H1 (cell line): ENCODE measurements around the gene GBP2. TPM values are rescaled to one million over a fixed set of nuclear protein-coding genes. Genes with fewer than 3 reads are reported as not detected.

Experiments used
- CTCF ChIA-PET: fragments of 300-600 bp; sonication (Branson Sonifier 250); formaldehyde crosslinking; loops from one replicate; lab custom pipeline; 2021; ENCODE audit not compliant: partially characterized antibody; lab: Charles Lee
- POLR2A ChIA-PET: fragments of 300-600 bp; sonication (Branson Sonifier 250); formaldehyde crosslinking; loops from one replicate; lab custom pipeline; 2021; ENCODE audit warnings: inconsistent platforms; ENCODE audit not compliant: partially characterized antibody; lab: Charles Lee
- DNase-seq, 2 experiments: peaks; one replicate each; pipeline versions ENCODE4 v3.0.0 to v3.0.0-alpha.2; 2010 to 2022; ENCODE audit warnings: low spot score in 2 of 2, low read depth in 1 of 2, mixed read lengths in 1 of 2
- FAIRE-seq: peaks from 2 replicates; lab custom pipeline; 2011; peaks lifted over from hg19 to GRCh38; lab: Jason Lieb, UNC
- H2AFZ ChIP-seq: 2 replicates; pipeline ENCODE4 v1.8.1; 2012; ENCODE audit warnings: low read length, inconsistent platforms
- H2AK5ac ChIP-seq: 2 replicates; pipeline ENCODE4 v1.6.1; 2013; ENCODE audit warnings: low read depth, low read length
- H2BK120ac ChIP-seq: replicated peaks from 2 replicates; pipeline ENCODE3; 2013; ENCODE audit warnings: low read depth, low read length, inconsistent platforms
- H2BK12ac ChIP-seq: 2 replicates; pipeline ENCODE4 v1.6.1; 2013; ENCODE audit warnings: low read depth, low read length
- H2BK15ac ChIP-seq: 2 replicates; pipeline ENCODE4 v1.6.1; 2013; ENCODE audit warnings: low read length
- H2BK20ac ChIP-seq: 2 replicates; pipeline ENCODE4 v1.6.1; 2013; ENCODE audit warnings: low read length
- H2BK5ac ChIP-seq: 2 replicates; pipeline ENCODE4 v1.6.1; 2013; ENCODE audit warnings: low read depth, low read length
- H3K14ac ChIP-seq: 2 replicates; pipeline ENCODE4 v1.6.1; 2013; ENCODE audit warnings: inconsistent platforms; ENCODE audit not compliant: insufficient read length
- H3K18ac ChIP-seq: 2 replicates; pipeline ENCODE4 v1.6.1; 2013; ENCODE audit warnings: low read length; ENCODE audit errors: extremely low read depth
- H3K23ac ChIP-seq: 2 replicates; pipeline ENCODE4 v1.6.1; 2013; ENCODE audit warnings: inconsistent platforms; ENCODE audit not compliant: insufficient read length
- H3K23me2 ChIP-seq: 2 replicates; pipeline ENCODE4 v1.6.1; 2013; ENCODE audit warnings: low read depth, low read length
- H3K27ac ChIP-seq: 2 replicates; pipeline ENCODE4 v1.6.1; 2011; ENCODE audit warnings: low read depth, low read length, inconsistent platforms
- H3K27me3 ChIP-seq, 4 experiments: replicated peaks in 1 of 4; 1 replicate in 1 of 4; 2 replicates in 3 of 4; pipeline versions ENCODE4 v1.6.1 to v1.8.1; 2011 to 2013; ENCODE audit warnings: low read length in 3 of 4, mild to moderate bottlenecking in 3 of 4, inconsistent platforms in 2 of 4, mixed read lengths in 2 of 4, moderate library complexity in 1 of 4; ENCODE audit not compliant: control insufficient read depth in 3 of 4, insufficient read depth in 3 of 4; ENCODE audit errors: extremely low read depth in 1 of 4
- H3K36me3 ChIP-seq, 4 experiments: 2 replicates each; pipeline versions ENCODE4 v1.6.1 to v1.8.1; 2011 to 2013; ENCODE audit warnings: mild to moderate bottlenecking in 4 of 4, low read length in 3 of 4, moderate library complexity in 2 of 4, control low read depth in 1 of 4, inconsistent platforms in 1 of 4; ENCODE audit not compliant: insufficient read depth in 4 of 4, control insufficient read depth in 2 of 4
- H3K4ac ChIP-seq: replicated peaks from 2 replicates; pipeline ENCODE3; 2013; ENCODE audit warnings: low read length, low read depth, mixed read lengths, inconsistent platforms; ENCODE audit not compliant: insufficient read length
- H3K4me1 ChIP-seq, 4 experiments: replicated peaks in 1 of 4; 1 replicate in 1 of 4; 2 replicates in 3 of 4; pipeline versions ENCODE4 v1.6.1 to v1.8.1; 2011 to 2013; ENCODE audit warnings: low read length in 3 of 4, inconsistent platforms in 2 of 4, mixed read lengths in 1 of 4; ENCODE audit not compliant: insufficient read depth in 4 of 4, control insufficient read depth in 3 of 4
- H3K4me2 ChIP-seq, 2 experiments: 2 replicates each; pipeline versions ENCODE4 v1.6.1 to v1.8.1; 2011 to 2013; ENCODE audit warnings: low read depth in 2 of 2, low read length in 2 of 2, control low read depth in 1 of 2, inconsistent platforms in 1 of 2, mild to moderate bottlenecking in 1 of 2; ENCODE audit not compliant: insufficient read depth in 1 of 2
- H3K4me3 ChIP-seq, 4 experiments: fragments of 200-600, 300-600 bp in 1 of 4; sonication (generic), shearing (Covaris generic), sonication (Bioruptor Twin) in 1 of 4; 2 replicates each; pipeline versions ENCODE4 v1.5.1 to v1.8.1; 2011 to 2016; ENCODE audit warnings: low read length in 4 of 4, low read depth in 3 of 4, control low read depth in 2 of 4, inconsistent platforms in 2 of 4, mild to moderate bottlenecking in 2 of 4, mixed read lengths in 1 of 4, moderate library complexity in 1 of 4; ENCODE audit not compliant: insufficient read depth in 2 of 4; ENCODE audit errors: extremely low read depth in 1 of 4
- H3K56ac ChIP-seq: replicated peaks from 2 replicates; pipeline ENCODE3; 2013; ENCODE audit warnings: low read depth, mild to moderate bottlenecking, mixed read lengths, low read length, inconsistent platforms; ENCODE audit not compliant: insufficient read length
- H3K79me1 ChIP-seq: 2 replicates; pipeline ENCODE4 v1.6.1; 2013; ENCODE audit warnings: low read depth, low read length, control low read depth
- H3K79me2 ChIP-seq, 2 experiments: 2 replicates each; pipeline versions ENCODE4 v1.6.1 to v1.8.1; 2012 to 2013; ENCODE audit warnings: low read length in 2 of 2, mild to moderate bottlenecking in 2 of 2, inconsistent platforms in 1 of 2; ENCODE audit not compliant: insufficient read depth in 2 of 2, control insufficient read depth in 1 of 2
- H3K9ac ChIP-seq, 4 experiments: replicated peaks in 1 of 4; 1 replicate in 1 of 4; 2 replicates in 3 of 4; pipeline versions ENCODE4 v1.6.1 to v1.8.1; 2011 to 2013; ENCODE audit warnings: low read depth in 3 of 4, low read length in 3 of 4, control low read depth in 2 of 4, mild to moderate bottlenecking in 2 of 4, moderate library complexity in 2 of 4, inconsistent platforms in 1 of 4; ENCODE audit errors: extremely low read depth in 1 of 4
- H3K9me3 ChIP-seq, 2 experiments: 2 replicates each; pipeline versions ENCODE4 v1.6.1 to v1.8.1; 2012 to 2013; ENCODE audit warnings: mild to moderate bottlenecking in 2 of 2, moderate library complexity in 2 of 2, control low read depth in 1 of 2, inconsistent platforms in 1 of 2, low read depth in 1 of 2, low read length in 1 of 2, mixed read lengths in 1 of 2; ENCODE audit not compliant: insufficient read depth in 2 of 2
- H4K20me1 ChIP-seq, 2 experiments: replicated peaks in 1 of 2; 2 replicates each; pipeline versions ENCODE3 to v1.8.1; 2011 to 2013; ENCODE audit warnings: inconsistent platforms in 2 of 2, low read length in 2 of 2, mild to moderate bottlenecking in 1 of 2; ENCODE audit not compliant: insufficient read depth in 2 of 2, control insufficient read depth in 1 of 2
- H4K5ac ChIP-seq: 2 replicates; pipeline ENCODE4 v1.6.1; 2013; ENCODE audit warnings: low read length, low read depth, mixed read lengths, inconsistent platforms; ENCODE audit not compliant: insufficient read length
- H4K8ac ChIP-seq: 2 replicates; pipeline ENCODE4 v1.8.0; 2013; ENCODE audit warnings: mild to moderate bottlenecking, moderate library complexity, low read length, inconsistent platforms; ENCODE audit not compliant: insufficient read depth; ENCODE audit errors: extremely low read depth
- H4K91ac ChIP-seq: replicated peaks from 2 replicates; pipeline ENCODE3; 2013; ENCODE audit warnings: low read length, mixed read lengths, inconsistent platforms; ENCODE audit not compliant: insufficient read length
- KDM4A ChIP-seq: IDR thresholded peaks from one replicate; pipeline ENCODE4 v1.7.1; 2012; ENCODE audit warnings: low read depth, mild to moderate bottlenecking, moderate library complexity, low read length, inconsistent platforms; ENCODE audit not compliant: severe bottlenecking
- KDM5A ChIP-seq: fragments of 200-600 bp; IDR thresholded peaks from 2 replicates; pipeline ENCODE4 v1.7.1; 2012; ENCODE audit warnings: mild to moderate bottlenecking, low read length, inconsistent platforms, mixed read lengths
- MAX ChIP-seq: IDR thresholded peaks from 2 replicates; pipeline ENCODE4 v1.6.1; 2012; ENCODE audit warnings: inconsistent platforms
- RXRA ChIP-seq: IDR thresholded peaks from 2 replicates; pipeline ENCODE4 v1.6.1; 2011; ENCODE audit warnings: low read depth, mild to moderate bottlenecking, low read length, moderate library complexity; ENCODE audit not compliant: insufficient read depth
- SIN3A ChIP-seq, 2 experiments: IDR thresholded peaks in 1 of 2; conservative IDR thresholded peaks in 1 of 2; 2 replicates each; pipeline ENCODE4 v1.6.1; 2011 to 2012; ENCODE audit warnings: low read length in 2 of 2, improper control_type of control experiment in 1 of 2, low read depth in 1 of 2, mild to moderate bottlenecking in 1 of 2
- SP2 ChIP-seq: IDR thresholded peaks from 2 replicates; pipeline ENCODE4 v1.6.1; 2012; ENCODE audit warnings: mild to moderate bottlenecking, low read length, inconsistent platforms
- SUZ12 ChIP-seq: fragments of 200-600 bp; sonication (generic); IDR thresholded peaks from 2 replicates; pipeline ENCODE4 v1.6.1; 2012; ENCODE audit warnings: mild to moderate bottlenecking, inconsistent platforms, low read length, moderate library complexity, mixed read lengths
- WGBS, 2 experiments: shearing (Covaris generic) in 1 of 2; methylation state at CpG; one replicate each; pipeline versions ENCODE4 v1.1.6 to v1.1.7; 2013 to 2015; ENCODE audit warnings: low lambda C conversion rate in 2 of 2, mixed read lengths in 2 of 2, inconsistent platforms in 1 of 2, low coverage in 1 of 2, missing lambda C conversion rate in 1 of 2; ENCODE audit not compliant: insufficient replicate concordance in 2 of 2, insufficient coverage in 1 of 2, insufficient read length in 1 of 2; ENCODE audit errors: extremely low coverage in 1 of 2, missing lambda C conversion rate in 1 of 2; 5-methylcytosine and 5-hydroxymethylcytosine counted together
- polyA plus RNA-seq, 7 experiments: library from polyadenylated mRNA; depleted of rRNA in 3 of 7; stranded (reverse) in 5 of 7; unstranded in 2 of 7; fragments of >200 nt in 5 of 7; fragments of 200-250 nt in 2 of 7; gene quantifications; 1 replicate in 5 of 7; 2 replicates in 1 of 7; 4 replicates in 1 of 7; pipeline versions ENCODE4 v1.2.1 to v1.2.3, GENCODE V29; 2011 to 2013; ENCODE audit warnings: missing spikeins in 2 of 7, mixed read lengths in 2 of 7
- total RNA-seq: library from RNA; stranded (reverse); fragmentation: NEBNext Ultra II Directional; extraction: Animal tissue kit (Norgen Biotek cat#: 25700); gene quantifications from 2 replicates; pipeline ENCODE4 v1.2.1, GENCODE V29; 2021
- TF ChIP-seq, protein P1 (sequence below), 3 experiments: IDR thresholded peaks; 1 replicate in 2 of 3; 2 replicates in 1 of 3; pipeline versions ENCODE4 v1.5.1 to v1.6.1; 2011; ENCODE audit warnings: low read length in 3 of 3, mild to moderate bottlenecking in 3 of 3, inconsistent platforms in 2 of 3, low read depth in 1 of 3, moderate library complexity in 1 of 3; ENCODE audit not compliant: insufficient read depth in 1 of 3; ENCODE audit errors: control extremely low read depth in 1 of 3

Gene GBP2
- total and polyA plus RNA-seq, 2 of the 8 experiments (the other 6 are each of a cell fraction or from before 2014, with no cell fraction given): not detected

GRCh38 chr1:89069951-89070350 lies 56.0 kb downstream of the GBP2 start:
- H4K20me1 ChIP-seq: no peaks in the 10 kb centered on the region
- no peak overlapping the region for H3K4me2 ChIP-seq
- no peaks in the 10 kb centered on the region for H3K36me3 ChIP-seq
- no peak for TF ChIP-seq KDM5A
- no peak for TF ChIP-seq MAX
- no peak for TF ChIP-seq RXRA
- TF ChIP-seq SIN3A (conservative IDR thresholded peaks at IDR 0.05 in 1 of 2, IDR thresholded peaks at IDR 0.05 in 1 of 2; ENCODE audit: low read depth in 1 of 2, low read length in 2 of 2): no peak
- TF ChIP-seq KDM4A: no peak
- TF ChIP-seq, protein P1, sequence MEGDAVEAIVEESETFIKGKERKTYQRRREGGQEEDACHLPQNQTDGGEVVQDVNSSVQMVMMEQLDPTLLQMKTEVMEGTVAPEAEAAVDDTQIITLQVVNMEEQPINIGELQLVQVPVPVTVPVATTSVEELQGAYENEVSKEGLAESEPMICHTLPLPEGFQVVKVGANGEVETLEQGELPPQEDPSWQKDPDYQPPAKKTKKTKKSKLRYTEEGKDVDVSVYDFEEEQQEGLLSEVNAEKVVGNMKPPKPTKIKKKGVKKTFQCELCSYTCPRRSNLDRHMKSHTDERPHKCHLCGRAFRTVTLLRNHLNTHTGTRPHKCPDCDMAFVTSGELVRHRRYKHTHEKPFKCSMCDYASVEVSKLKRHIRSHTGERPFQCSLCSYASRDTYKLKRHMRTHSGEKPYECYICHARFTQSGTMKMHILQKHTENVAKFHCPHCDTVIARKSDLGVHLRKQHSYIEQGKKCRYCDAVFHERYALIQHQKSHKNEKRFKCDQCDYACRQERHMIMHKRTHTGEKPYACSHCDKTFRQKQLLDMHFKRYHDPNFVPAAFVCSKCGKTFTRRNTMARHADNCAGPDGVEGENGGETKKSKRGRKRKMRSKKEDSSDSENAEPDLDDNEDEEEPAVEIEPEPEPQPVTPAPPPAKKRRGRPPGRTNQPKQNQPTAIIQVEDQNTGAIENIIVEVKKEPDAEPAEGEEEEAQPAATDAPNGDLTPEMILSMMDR (IDR thresholded peaks at IDR 0.05; ENCODE audit: control extremely low read depth in 1 of 3, insufficient read depth in 1 of 3, low read depth in 1 of 3, low read length in 3 of 3): no peak
- TF ChIP-seq SP2: no peak
- no peak for TF ChIP-seq SUZ12
- TF ChIP-seq, all 59 proteins: peak for 0
- no peak overlapping the region for H3K14ac ChIP-seq
- no peak overlapping the region for H2BK15ac ChIP-seq
- no peak overlapping the region for H2BK20ac ChIP-seq
- POLR2A ChIA-PET: no interaction called here
- no peaks in the 10 kb centered on the region for H3K79me2 ChIP-seq
- H3K18ac ChIP-seq: no peak overlapping the region
- FAIRE-seq: no peak
- H3K9me3 ChIP-seq: no peaks in the 10 kb centered on the region
- no peak overlapping the region for H3K27ac ChIP-seq
- no peaks in the 10 kb centered on the region for H3K23me2 ChIP-seq
- H3K9ac ChIP-seq: no peak overlapping the region
- no peaks in the 10 kb centered on the region for H3K79me1 ChIP-seq
- WGBS, 2 experiments: 91% methylated on average over 2 of the region's 2 CpGs; no CpG with 5 or more reads in 1 of the 2 experiments
- CTCF ChIA-PET: interaction anchor here (1.6 kb wide), 1 partner anchor 14 kb away, joined by 3 read pairs; no protein-coding TSS in a partner anchor
- H2BK5ac ChIP-seq: no peak overlapping the region
- H4K91ac ChIP-seq: no peak overlapping the region
- DNase-seq: no peak
- no peak overlapping the region for H4K5ac ChIP-seq
- no peak overlapping the region for H3K23ac ChIP-seq
- H3K56ac ChIP-seq: no peak overlapping the region
- H4K8ac ChIP-seq: no peak overlapping the region
- H2BK12ac ChIP-seq: no peak overlapping the region
- no peak overlapping the region for H3K4ac ChIP-seq
- H3K4me3 ChIP-seq: no peak overlapping the region
- H3K27me3 ChIP-seq: no peaks in the 10 kb centered on the region
- H2AK5ac ChIP-seq: no peak overlapping the region
- no peak overlapping the region for H2AFZ ChIP-seq
- H2BK120ac ChIP-seq: no peak overlapping the region
- H3K4me1 ChIP-seq: no peaks in the 10 kb centered on the region
